ENCODE data around the gene ATXN7L1.

DNA sequence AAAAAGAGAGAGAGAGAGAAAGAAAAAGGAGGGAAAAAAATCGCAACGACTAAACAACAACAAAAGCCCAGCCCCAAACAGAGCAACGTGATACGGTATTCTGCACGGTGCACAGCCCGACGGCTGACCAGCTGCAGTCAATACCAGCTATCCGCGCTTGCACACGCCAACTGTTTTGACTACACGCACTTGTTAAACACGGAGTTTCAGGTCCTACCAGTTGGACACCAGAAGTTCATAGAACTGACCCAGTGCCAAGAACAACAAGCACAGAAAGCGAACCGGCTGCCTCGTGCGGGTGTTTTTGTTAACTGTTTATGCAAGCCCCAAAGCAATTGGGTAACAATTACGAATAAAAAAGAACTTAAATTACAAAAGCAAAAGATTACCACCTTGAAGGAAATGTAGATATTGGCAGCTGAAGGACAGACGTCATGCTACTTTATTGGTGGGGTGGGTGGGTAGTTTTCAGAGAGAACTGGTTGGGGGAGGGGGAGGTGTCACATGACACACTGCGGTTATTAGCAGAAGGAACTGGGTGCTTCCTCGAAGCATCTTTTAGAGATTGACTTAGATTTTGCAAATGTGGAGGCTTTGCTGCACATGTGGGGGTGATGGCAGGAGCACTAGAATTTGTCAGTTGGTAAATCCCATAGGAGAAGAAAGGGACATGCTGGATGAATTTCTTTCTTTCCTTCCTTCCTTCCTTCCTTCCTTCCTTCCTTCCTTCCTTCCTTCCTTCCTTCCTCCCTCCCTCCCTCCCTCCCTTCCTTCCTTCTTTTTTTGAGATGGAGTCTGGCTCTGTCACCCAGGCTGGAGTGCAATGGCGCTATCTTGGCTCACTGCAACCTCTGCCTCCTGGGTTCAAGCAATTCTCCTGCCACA, 184.5 kb downstream of the ATXN7L1 start:
- no peak for TF ChIP-seq ZBTB1 (tag by site-specific recombination; IDR thresholded peaks at IDR 0.05)
- TF ChIP-seq ZNF24 (tag by site-specific recombination; IDR thresholded peaks at IDR 0.05): no peak; the same call in none of the 2 replicates
- TF ChIP-seq, protein P1, sequence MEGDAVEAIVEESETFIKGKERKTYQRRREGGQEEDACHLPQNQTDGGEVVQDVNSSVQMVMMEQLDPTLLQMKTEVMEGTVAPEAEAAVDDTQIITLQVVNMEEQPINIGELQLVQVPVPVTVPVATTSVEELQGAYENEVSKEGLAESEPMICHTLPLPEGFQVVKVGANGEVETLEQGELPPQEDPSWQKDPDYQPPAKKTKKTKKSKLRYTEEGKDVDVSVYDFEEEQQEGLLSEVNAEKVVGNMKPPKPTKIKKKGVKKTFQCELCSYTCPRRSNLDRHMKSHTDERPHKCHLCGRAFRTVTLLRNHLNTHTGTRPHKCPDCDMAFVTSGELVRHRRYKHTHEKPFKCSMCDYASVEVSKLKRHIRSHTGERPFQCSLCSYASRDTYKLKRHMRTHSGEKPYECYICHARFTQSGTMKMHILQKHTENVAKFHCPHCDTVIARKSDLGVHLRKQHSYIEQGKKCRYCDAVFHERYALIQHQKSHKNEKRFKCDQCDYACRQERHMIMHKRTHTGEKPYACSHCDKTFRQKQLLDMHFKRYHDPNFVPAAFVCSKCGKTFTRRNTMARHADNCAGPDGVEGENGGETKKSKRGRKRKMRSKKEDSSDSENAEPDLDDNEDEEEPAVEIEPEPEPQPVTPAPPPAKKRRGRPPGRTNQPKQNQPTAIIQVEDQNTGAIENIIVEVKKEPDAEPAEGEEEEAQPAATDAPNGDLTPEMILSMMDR (tag by site-specific recombination; IDR thresholded peaks at IDR 0.05): no peak
- TF ChIP-seq ZNF121 (tag by site-specific recombination; IDR thresholded peaks at IDR 0.05): peak; percentile 64; the same call in 1 of the 2 replicates
- no peak for TF ChIP-seq ZNF530 (tag by site-specific recombination; IDR thresholded peaks at IDR 0.05; ENCODE audit: low read depth)
- TF ChIP-seq ZNF664 (tag by site-specific recombination; IDR thresholded peaks at IDR 0.05): peak; percentile 22; the same call in 1 of the 2 replicates
- TF ChIP-seq SP2 (tag by site-specific recombination; IDR thresholded peaks at IDR 0.05): no peak

All from HEK293 (cell line).